PC-9 (cell line): Measurements from ENCODE around the gene LSM10. TPM values are rescaled to one million over a fixed set of nuclear protein-coding genes. Genes with fewer than 3 reads are reported as not detected.

ENCODE experiments used
- BruUV-seq: library from RNA; stranded (reverse); fragments of 400-500 nt; replicated peaks from 2 replicates; lab custom pipeline; 2021; lab: Mats Ljungman, UMichigan
- CTCF ChIA-PET: fragments of 300-600 bp; sonication (Branson Sonifier 250); formaldehyde crosslinking; loops from one replicate; lab custom pipeline; 2022; ENCODE audit warnings: antibody characterized with exemption; lab: Charles Lee
- POLR2A ChIA-PET: fragments of 300-600 bp; sonication (Branson Sonifier 250); formaldehyde crosslinking; loops from one replicate; lab custom pipeline; 2022; ENCODE audit warnings: antibody characterized with exemption; ENCODE audit not compliant: unreplicated experiment; lab: Charles Lee
- DNase-seq, 2 experiments: peaks; one replicate each; pipeline versions ENCODE4 v3.0.0 to v3.0.0-alpha.2; 2015 to 2022; ENCODE audit warnings: mixed read lengths in 1 of 2
- H2AFZ ChIP-seq: fragments of 200-600 bp; sonication (generic); 2 replicates; pipeline ENCODE4 v1.8.1; 2017; ENCODE audit warnings: antibody characterized with exemption
- H3F3A ChIP-seq: fragments of 200-600 bp; sonication (generic); 2 replicates; pipeline ENCODE4 v1.8.1; 2017; ENCODE audit warnings: antibody characterized with exemption, mild to moderate bottlenecking, low read depth; ENCODE audit not compliant: insufficient read depth
- H3K27ac ChIP-seq: fragments of 200-600 bp; sonication (generic); 2 replicates; pipeline ENCODE4 v1.6.1; 2016; ENCODE audit warnings: mixed run types
- H3K27me3 ChIP-seq: fragments of 200-600 bp; sonication (generic); 2 replicates; pipeline ENCODE4 v1.6.1; 2016; ENCODE audit warnings: low read depth, mixed run types; ENCODE audit not compliant: insufficient read depth
- H3K36me3 ChIP-seq: fragments of 200-600 bp; sonication (generic); 2 replicates; pipeline ENCODE4 v1.6.1; 2016; ENCODE audit warnings: low read depth, mixed run types
- H3K4me1 ChIP-seq: fragments of 200-600 bp; sonication (generic); replicated peaks from 2 replicates; pipeline ENCODE4 v1.6.1; 2016; ENCODE audit warnings: mixed run types; ENCODE audit not compliant: insufficient read depth
- H3K4me2 ChIP-seq: fragments of 200-600 bp; sonication (generic); 2 replicates; pipeline ENCODE4 v1.6.1; 2017; ENCODE audit warnings: mixed run types
- H3K4me3 ChIP-seq: fragments of 200-600 bp; sonication (generic); 2 replicates; pipeline ENCODE4 v1.6.1; 2016; ENCODE audit warnings: mixed run types
- H3K79me2 ChIP-seq: fragments of 200-600 bp; sonication (generic); 2 replicates; pipeline ENCODE4 v1.6.1; 2017; ENCODE audit warnings: low read depth, mixed run types
- H3K9me2 ChIP-seq: fragments of 200-600 bp; sonication (generic); 2 replicates; pipeline ENCODE4 v1.8.1; 2017; ENCODE audit warnings: mild to moderate bottlenecking; ENCODE audit not compliant: insufficient read depth
- H3K9me3 ChIP-seq: fragments of 200-600 bp; sonication (generic); 2 replicates; pipeline ENCODE4 v1.8.1; 2016; ENCODE audit warnings: low read depth; ENCODE audit not compliant: insufficient read depth
- H4K20me1 ChIP-seq: fragments of 200-600 bp; sonication (generic); 2 replicates; pipeline ENCODE4 v1.8.1; 2017; ENCODE audit not compliant: insufficient read depth
- EZH2 ChIP-seq: fragments of 200-600 bp; sonication (generic); IDR thresholded peaks from 2 replicates; pipeline ENCODE4 v1.8.0; 2017; ENCODE audit warnings: antibody characterized with exemption, low read depth
- intact Hi-C: fragments of 100-400 bp; cut with micrococcal nuclease; formaldehyde crosslinking; loops from one replicate; pipeline ENCODE4 v1.10.0; 2022; ENCODE audit not compliant: unreplicated experiment
- total RNA-seq: library from RNA; stranded (reverse); gene quantifications from 2 replicates; pipeline ENCODE4 v1.2.3, GENCODE V29; 2021
- TF ChIP-seq, protein P1 (sequence below): fragments of 200-600 bp; sonication (generic); conservative IDR thresholded peaks from 2 replicates; pipeline ENCODE4 v1.6.1; 2017; ENCODE audit warnings: mixed run types, antibody characterized with exemption, mild to moderate bottlenecking, moderate library complexity

LSM10 gene
- total RNA-seq, 1 experiment from 2014 or later, result 39.7 TPM

DNA sequence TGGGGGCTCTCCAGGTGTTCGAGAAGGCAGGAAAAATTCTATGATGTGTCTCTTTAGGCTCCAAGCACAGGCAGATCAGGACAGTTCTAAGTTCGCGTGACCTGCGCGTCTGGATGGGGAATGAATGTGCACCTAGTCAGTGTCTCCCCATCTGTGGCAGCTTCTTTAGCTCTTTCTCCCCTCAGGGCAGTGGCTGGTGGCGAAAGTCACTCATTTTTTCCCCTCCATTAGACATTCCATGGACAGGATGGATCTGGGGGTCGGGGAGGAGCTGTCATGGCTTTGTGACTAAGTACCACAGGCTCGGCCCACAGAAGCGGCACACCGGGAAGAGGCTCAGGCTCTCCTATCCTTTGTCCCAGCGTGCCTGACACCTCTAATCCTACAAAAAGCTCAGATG is 43.2 kb downstream of the LSM10 start:
- CTCF ChIA-PET, result no interaction called here
- Histone ChIP-seq H3F3A (peaks cover 54% of the 10 kb centered on the region), H3K4me2 (no peak overlapping the region), H3K36me3 (peaks cover 15% of the 10 kb centered on the region), H3K9me2 (no peaks in the 10 kb centered on the region), H2AFZ (no peak overlapping the region), H3K27ac (peak overlapping the region; percentile 97; the same call in 1 of the 2 replicates), H3K4me1 (peaks cover 61% of the 10 kb centered on the region), H3K9me3 (no peaks in the 10 kb centered on the region), H4K20me1 (no peaks in the 10 kb centered on the region; the same call in 1 of the 2 replicates), H3K27me3 (no peaks in the 10 kb centered on the region), H3K4me3 (no peak overlapping the region), H3K79me2 (peaks cover 13% of the 10 kb centered on the region; the same call in 1 of the 2 replicates)
- no peak for DNase-seq
- intact Hi-C loops, result loop anchor here (10.0 kb wide), 1 partner anchor 1340 kb away; the partner anchor contains the start of gene CDCA8
- POLR2A ChIA-PET, result no interaction called here
- BruUV-seq, result no TSS peak
- TF ChIP-seq, protein P1, sequence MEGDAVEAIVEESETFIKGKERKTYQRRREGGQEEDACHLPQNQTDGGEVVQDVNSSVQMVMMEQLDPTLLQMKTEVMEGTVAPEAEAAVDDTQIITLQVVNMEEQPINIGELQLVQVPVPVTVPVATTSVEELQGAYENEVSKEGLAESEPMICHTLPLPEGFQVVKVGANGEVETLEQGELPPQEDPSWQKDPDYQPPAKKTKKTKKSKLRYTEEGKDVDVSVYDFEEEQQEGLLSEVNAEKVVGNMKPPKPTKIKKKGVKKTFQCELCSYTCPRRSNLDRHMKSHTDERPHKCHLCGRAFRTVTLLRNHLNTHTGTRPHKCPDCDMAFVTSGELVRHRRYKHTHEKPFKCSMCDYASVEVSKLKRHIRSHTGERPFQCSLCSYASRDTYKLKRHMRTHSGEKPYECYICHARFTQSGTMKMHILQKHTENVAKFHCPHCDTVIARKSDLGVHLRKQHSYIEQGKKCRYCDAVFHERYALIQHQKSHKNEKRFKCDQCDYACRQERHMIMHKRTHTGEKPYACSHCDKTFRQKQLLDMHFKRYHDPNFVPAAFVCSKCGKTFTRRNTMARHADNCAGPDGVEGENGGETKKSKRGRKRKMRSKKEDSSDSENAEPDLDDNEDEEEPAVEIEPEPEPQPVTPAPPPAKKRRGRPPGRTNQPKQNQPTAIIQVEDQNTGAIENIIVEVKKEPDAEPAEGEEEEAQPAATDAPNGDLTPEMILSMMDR, result no peak
- TF ChIP-seq EZH2, result no peak

DNA sequence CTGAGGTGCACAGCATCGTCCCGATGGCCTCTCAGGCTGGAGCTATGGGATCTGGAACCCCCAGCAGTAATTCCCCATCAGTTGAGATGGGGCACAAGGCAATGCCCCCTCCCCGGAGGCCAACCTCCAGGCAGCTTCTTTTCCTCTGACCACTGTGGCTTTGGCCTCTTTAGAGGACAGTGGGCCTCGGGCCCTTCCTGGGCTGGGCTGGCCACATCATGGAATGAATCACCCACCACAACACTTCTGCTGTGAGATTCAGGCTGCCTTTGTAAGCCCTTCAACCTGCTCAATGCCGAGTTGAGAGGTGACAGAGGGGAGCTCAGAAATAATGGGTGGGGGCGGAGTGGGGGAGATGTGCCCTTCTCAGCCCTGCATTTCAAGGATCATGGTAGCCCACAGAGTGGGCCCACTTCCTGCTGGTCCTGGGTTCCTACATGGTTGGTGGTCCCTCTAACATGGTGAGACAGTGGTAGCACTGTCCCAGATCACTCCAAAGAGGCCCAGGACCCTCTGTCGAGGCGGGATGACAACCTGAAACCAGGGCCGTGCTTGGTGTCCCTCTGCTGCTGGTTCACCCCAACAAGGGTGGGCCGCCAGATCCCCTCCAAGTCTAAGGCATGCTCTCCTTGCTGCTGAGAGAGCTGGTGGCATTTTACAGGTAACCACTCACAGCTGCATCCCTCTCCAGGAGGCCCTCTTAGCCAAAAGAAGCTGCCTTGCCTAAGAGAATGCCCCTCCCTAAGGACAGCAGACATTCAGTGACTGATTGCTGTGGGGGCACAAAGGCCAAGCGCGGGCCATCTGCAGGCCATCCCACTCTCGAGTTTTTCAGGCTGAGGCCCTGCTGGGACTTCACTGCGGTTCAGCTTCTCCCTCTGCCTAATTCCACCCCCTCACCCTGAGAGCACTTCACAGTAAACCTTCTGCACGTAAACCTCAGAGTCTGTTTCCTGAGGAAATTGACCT is 44.5 kb downstream of the LSM10 start:
- POLR2A ChIA-PET, result interaction anchor here (0.6 to 0.8 kb wide), 4 partner anchors 31 to 111 kb away, joined by 5 to 8 read pairs (median 6); partner anchors contain the start of genes MRPS15 and OSCP1
- Histone ChIP-seq H3K9me2 (no peaks in the 10 kb centered on the region), H3K9me3 (no peaks in the 10 kb centered on the region), H3K27me3 (no peaks in the 10 kb centered on the region), H3K79me2 (peaks cover 8% of the 10 kb centered on the region; the same call in 1 of the 2 replicates), H3K4me2 (peak overlapping the region; percentile 89), H3K27ac (peak overlapping the region; percentile 97), H4K20me1 (no peaks in the 10 kb centered on the region), H3K4me3 (no peak overlapping the region), H2AFZ (no peak overlapping the region), H3K36me3 (peaks cover 26% of the 10 kb centered on the region), H3K4me1 (peaks cover 67% of the 10 kb centered on the region), H3F3A (peaks cover 53% of the 10 kb centered on the region)
- CTCF ChIA-PET, result interaction anchor here (0.5 to 2.7 kb wide), 9 partner anchors 8 to 82 kb away, joined by 3 to 14 read pairs (median 4); partner anchors contain the start of gene LSM10
- no peak for TF ChIP-seq EZH2
- TF ChIP-seq, protein P1, result no peak
- intact Hi-C loops, result loop anchor here (10.0 kb wide), 1 partner anchor 1342 kb away; the partner anchor contains the start of gene CDCA8
- BruUV-seq, result no TSS peak
- DNase-seq, result peak; percentile 71 to 84
